ENCODE results near the gene SRGAP1.
"Not testable (repeated sequence)": the region's sequence is repeated elsewhere in the genome, so short reads cannot be mapped to it uniquely, and the experiment has no call there.

Gene SRGAP1

GRCh38 chr12:64184216-64184615 is 339.7 kb downstream of the SRGAP1 start:
- no peak for DNase-seq

GRCh38 chr12:64186789-64187188 is 342.3 kb downstream of the SRGAP1 start:
- DNase-seq: no peak

GRCh38 chr12:64187370-64187769 is 342.9 kb downstream of the SRGAP1 start:
- no peak for DNase-seq

GRCh38 chr12:64187794-64188193 is 343.3 kb downstream of the SRGAP1 start:
- no peak for DNase-seq

- DNase-seq: no peak
Measured at GRCh38 chr12:64189530-64189929, 345.0 kb downstream of the SRGAP1 start.

- DNase-seq: no peak
Measured at GRCh38 chr12:64190140-64190539, 345.6 kb downstream of the SRGAP1 start.

- DNase-seq: no peak
Measured at GRCh38 chr12:64192644-64193444, 348.3 kb downstream of the SRGAP1 start.

- DNase-seq: no peak
Measured at GRCh38 chr12:64193931-64194330, 349.4 kb downstream of the SRGAP1 start.

- no peak for DNase-seq
Measured at GRCh38 chr12:64194333-64195149, 350.0 kb downstream of the SRGAP1 start.

GRCh38 chr12:64195841-64196240 is 351.3 kb downstream of the SRGAP1 start:
- not testable (repeated sequence) for DNase-seq

- no peak for DNase-seq
Measured at GRCh38 chr12:64203036-64203435, 358.5 kb downstream of the SRGAP1 start.

GRCh38 chr12:64203775-64204174 is 359.3 kb downstream of the SRGAP1 start:
- no peak for DNase-seq

- no peak for DNase-seq
Measured at GRCh38 chr12:64205542-64205941, 361.0 kb downstream of the SRGAP1 start.

- DNase-seq: no peak
Measured at GRCh38 chr12:64207453-64207852, 363.0 kb downstream of the SRGAP1 start.

Data from stimulated activated CD4-positive, alpha-beta T cell treated with anti-CD3 and anti-CD28 coated beads, Interleukin-12 subunit alpha, Interleukin-12 subunit beta, amount 100 ng/mL, for 4 hours (primary cell).